Natural killer cell (primary cell): ENCODE data around the gene KANSL1. TPM values are rescaled to one million over a fixed set of nuclear protein-coding genes. Genes with fewer than 3 reads are reported as not detected.

Source experiments
- ATAC-seq, 3 donors: fragments of 150-1000 bp in 2 of 3; fragments of 200-7000 bp in 1 of 3; cut with Tn5 transposase; 1 replicate in 1 of 3; 2 replicates in 2 of 3; pipeline ENCODE4 v1.10.0; 2021; ENCODE audit warnings: mild to moderate bottlenecking in 2 of 3, moderate library complexity in 2 of 3
- DNase-seq, 2 donors: peaks; one replicate each; pipeline versions ENCODE4 v3.0.0 to v3.0.0-alpha.2; 2013 to 2021; ENCODE audit warnings: mixed read lengths in 1 of 2
- H3K27ac ChIP-seq: one replicate; pipeline ENCODE4 v1.5.1; 2013; ENCODE audit warnings: mild to moderate bottlenecking, low read length
- H3K27me3 ChIP-seq: one replicate; pipeline ENCODE4 v1.6.1; 2013; ENCODE audit warnings: low read length; ENCODE audit not compliant: control insufficient read depth, insufficient read depth
- H3K36me3 ChIP-seq: one replicate; pipeline ENCODE4 v1.6.1; 2013; ENCODE audit warnings: low read length; ENCODE audit not compliant: control insufficient read depth, insufficient read depth
- H3K4me1 ChIP-seq: one replicate; pipeline ENCODE4 v1.6.1; 2013; ENCODE audit warnings: low read length; ENCODE audit not compliant: control insufficient read depth, insufficient read depth
- H3K4me3 ChIP-seq: one replicate; pipeline ENCODE4 v1.5.1; 2013; ENCODE audit warnings: low read length
- H3K9me3 ChIP-seq: one replicate; pipeline ENCODE4 v1.6.1; 2013; ENCODE audit warnings: low read length; ENCODE audit not compliant: control insufficient read depth, insufficient read depth
- H3K27ac Mint-ChIP-seq, 2 donors: one replicate each; pipeline ENCODE4 v1.8.0; 2022; ENCODE audit warnings: mild to moderate bottlenecking in 2 of 2, mixed read lengths in 2 of 2, moderate library complexity in 1 of 2
- H3K27me3 Mint-ChIP-seq, 2 donors: one replicate each; pipeline ENCODE4 v1.8.0; 2022; ENCODE audit warnings: low read depth in 2 of 2, mixed read lengths in 2 of 2
- H3K36me3 Mint-ChIP-seq: one replicate; pipeline ENCODE4 v1.8.0; 2022; ENCODE audit warnings: mixed read lengths
- H3K4me1 Mint-ChIP-seq, 2 donors: one replicate each; pipeline ENCODE4 v1.8.0; 2022; ENCODE audit warnings: mixed read lengths in 2 of 2
- H3K4me3 Mint-ChIP-seq: one replicate; pipeline ENCODE4 v1.8.0; 2022; ENCODE audit warnings: mild to moderate bottlenecking, moderate library complexity, mixed read lengths
- H3K9me3 Mint-ChIP-seq, 2 donors: one replicate each; pipeline ENCODE4 v1.8.0; 2022; ENCODE audit warnings: mixed read lengths in 2 of 2
- WGBS: methylation state at CpG from one replicate; pipeline ENCODE4 v1.1.7; 2013; ENCODE audit warnings: missing lambda C conversion rate; ENCODE audit not compliant: insufficient coverage; 5-methylcytosine and 5-hydroxymethylcytosine counted together
- intact Hi-C: fragments of 100-400 bp; cut with micrococcal nuclease; formaldehyde crosslinking; loops from one replicate; pipeline ENCODE4 v1.14.2; 2022
- total RNA-seq, 4 donors: library from RNA; stranded (reverse); fragments of 120-200 nt in 1 of 4; gene quantifications; one replicate each; pipeline versions ENCODE4 v1.2.3 to v1.2.4, GENCODE V29; 2013 to 2022
- TF ChIP-seq, protein P1 (sequence below): fragments of 200-600 bp; IDR thresholded peaks from one replicate; pipeline ENCODE4 v1.8.0; 2022; ENCODE audit warnings: antibody characterized with exemption

KANSL1 gene
- total RNA-seq, 3 donors from 2014 or later (not counting 1 experiment from before 2014, with no cell fraction given): 202 to 240 (median 220) TPM

DNA sequence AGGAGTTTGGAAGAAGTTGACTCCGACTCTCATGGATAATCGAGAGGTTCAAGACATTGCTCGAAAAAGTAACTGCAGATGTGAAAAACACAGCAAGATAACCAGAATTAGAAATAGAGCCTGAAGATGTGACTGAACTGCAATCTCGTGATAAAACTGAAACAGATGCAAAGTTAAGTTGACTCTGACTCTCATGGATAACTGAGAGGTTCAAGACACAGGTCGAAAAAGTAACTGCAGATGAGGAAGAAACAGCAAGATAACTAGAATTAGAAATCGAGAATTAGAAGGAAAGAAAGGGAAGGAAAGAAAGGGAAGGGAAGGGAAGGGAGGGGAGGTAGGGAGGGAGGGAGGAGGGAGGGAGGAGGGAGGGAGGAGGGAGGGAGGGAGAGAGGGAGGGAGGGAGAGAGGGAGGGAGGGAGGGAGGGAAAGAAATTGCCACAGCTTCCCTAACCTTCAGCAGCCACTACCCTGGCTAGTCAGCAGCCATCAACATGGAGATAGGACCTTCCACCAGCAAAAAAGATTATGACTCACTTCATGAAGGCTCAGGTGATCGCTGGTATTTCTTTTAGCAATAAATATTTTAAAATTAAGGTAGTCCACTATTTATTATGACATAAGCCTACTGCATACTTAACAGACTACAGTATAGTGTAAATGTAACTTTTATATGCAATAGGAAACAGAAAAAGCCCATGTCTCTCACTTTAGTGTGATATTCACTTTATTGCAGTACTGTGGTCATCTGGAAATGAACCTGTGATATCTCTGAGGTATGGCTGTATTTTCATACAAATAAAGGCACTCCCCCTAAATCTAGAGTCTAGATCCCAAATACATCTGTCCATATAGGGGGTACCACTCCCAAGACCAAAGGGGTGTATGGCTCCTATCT lies 68.3 kb downstream of the KANSL1 start:
- H3K9me3 Mint-ChIP-seq: no peaks in the 10 kb centered on the region
- H3K27me3 ChIP-seq: no peaks in the 10 kb centered on the region
- H3K27ac ChIP-seq: no peak overlapping the region
- peaks cover 30% of the 10 kb centered on the region for H3K4me1 ChIP-seq
- no peak overlapping the region for H3K4me3 ChIP-seq
- WGBS: 82% methylated on average over 6 of the region's 7 CpGs
- ATAC-seq (peak; percentile 45 to 63 (median 55)), DNase-seq (no peak)
- no peaks in the 10 kb centered on the region for H3K27me3 Mint-ChIP-seq
- H3K4me3 Mint-ChIP-seq: no peak overlapping the region
- H3K36me3 Mint-ChIP-seq: no peaks in the 10 kb centered on the region
- intact Hi-C loops: loop anchor here (5.0 kb wide), 1 partner anchor 67 kb away; the partner anchor contains the start of gene KANSL1
- peaks cover 75 to 76% of the 10 kb centered on the region in 2 donors for H3K4me1 Mint-ChIP-seq
- TF ChIP-seq, protein P1, sequence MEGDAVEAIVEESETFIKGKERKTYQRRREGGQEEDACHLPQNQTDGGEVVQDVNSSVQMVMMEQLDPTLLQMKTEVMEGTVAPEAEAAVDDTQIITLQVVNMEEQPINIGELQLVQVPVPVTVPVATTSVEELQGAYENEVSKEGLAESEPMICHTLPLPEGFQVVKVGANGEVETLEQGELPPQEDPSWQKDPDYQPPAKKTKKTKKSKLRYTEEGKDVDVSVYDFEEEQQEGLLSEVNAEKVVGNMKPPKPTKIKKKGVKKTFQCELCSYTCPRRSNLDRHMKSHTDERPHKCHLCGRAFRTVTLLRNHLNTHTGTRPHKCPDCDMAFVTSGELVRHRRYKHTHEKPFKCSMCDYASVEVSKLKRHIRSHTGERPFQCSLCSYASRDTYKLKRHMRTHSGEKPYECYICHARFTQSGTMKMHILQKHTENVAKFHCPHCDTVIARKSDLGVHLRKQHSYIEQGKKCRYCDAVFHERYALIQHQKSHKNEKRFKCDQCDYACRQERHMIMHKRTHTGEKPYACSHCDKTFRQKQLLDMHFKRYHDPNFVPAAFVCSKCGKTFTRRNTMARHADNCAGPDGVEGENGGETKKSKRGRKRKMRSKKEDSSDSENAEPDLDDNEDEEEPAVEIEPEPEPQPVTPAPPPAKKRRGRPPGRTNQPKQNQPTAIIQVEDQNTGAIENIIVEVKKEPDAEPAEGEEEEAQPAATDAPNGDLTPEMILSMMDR: no peak
- no peaks in the 10 kb centered on the region for H3K9me3 ChIP-seq
- peak overlapping the region; percentile 49 to 85 for H3K27ac Mint-ChIP-seq
- H3K36me3 ChIP-seq: peaks cover 4% of the 10 kb centered on the region

DNA sequence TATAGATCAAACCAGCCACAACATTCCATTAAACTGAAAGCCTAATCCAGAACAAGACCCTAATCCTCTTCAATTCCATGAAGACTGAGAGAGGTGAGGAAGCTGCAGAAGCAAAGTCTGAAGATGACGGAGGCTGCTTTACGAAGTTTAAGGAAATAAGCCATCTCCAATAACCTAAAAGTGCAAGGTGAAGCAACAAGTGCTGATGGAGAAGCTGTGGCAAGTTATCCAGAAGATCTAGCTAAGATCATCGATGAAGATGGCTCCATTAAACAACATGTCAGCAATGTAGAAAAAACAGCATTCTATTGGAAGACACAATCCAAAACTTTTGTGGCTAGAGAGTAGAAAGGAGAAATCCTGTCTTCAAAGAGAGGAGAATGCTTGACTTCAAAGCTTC lies 69.6 kb downstream of the KANSL1 start:
- no peaks in the 10 kb centered on the region for H3K27me3 Mint-ChIP-seq
- intact Hi-C loops: loop anchor here (5.0 kb wide), 1 partner anchor 69 kb away; the partner anchor contains the start of gene KANSL1
- TF ChIP-seq, protein P1: no peak
- H3K4me3 ChIP-seq: no peak overlapping the region
- H3K36me3 ChIP-seq: peaks cover 4% of the 10 kb centered on the region
- H3K9me3 Mint-ChIP-seq: no peaks in the 10 kb centered on the region
- H3K27ac ChIP-seq: no peak overlapping the region
- no peaks in the 10 kb centered on the region for H3K36me3 Mint-ChIP-seq
- H3K4me1 ChIP-seq: peaks cover 23% of the 10 kb centered on the region
- 100% methylated on average over 1 of the region's 3 CpGs for WGBS
- peak overlapping the region in 1 of 2 donors; percentile 49 for H3K27ac Mint-ChIP-seq
- no peaks in the 10 kb centered on the region for H3K27me3 ChIP-seq
- ATAC-seq (no peak), DNase-seq (no peak)
- H3K9me3 ChIP-seq: no peaks in the 10 kb centered on the region
- no peak overlapping the region for H3K4me3 Mint-ChIP-seq
- H3K4me1 Mint-ChIP-seq: peaks cover 74 to 79% of the 10 kb centered on the region in 2 donors

DNA sequence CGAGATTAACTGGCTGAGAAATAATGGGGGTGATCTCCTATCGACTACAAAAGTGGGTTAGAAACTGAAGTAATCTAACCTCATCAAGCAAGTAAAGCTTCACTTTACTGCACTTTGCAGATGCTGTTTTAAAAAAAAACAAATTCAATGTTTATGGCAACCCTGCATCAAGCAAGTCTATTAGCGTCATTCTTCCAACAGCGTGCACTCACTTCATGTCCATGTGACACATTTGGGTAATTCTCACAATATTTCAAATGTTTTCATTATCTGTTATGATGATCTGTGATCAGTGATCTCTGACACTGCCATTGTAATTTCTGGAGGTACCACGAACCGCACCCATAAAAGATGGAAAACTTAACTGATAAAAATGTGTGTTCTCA lies 70.8 kb downstream of the KANSL1 start:
- Mint-ChIP-seq H3K27me3 (no peaks in the 10 kb centered on the region), H3K4me1 (peaks cover 69 to 77% of the 10 kb centered on the region in 2 donors), H3K4me3 (peak overlapping the region; percentile 10), H3K27ac (peak overlapping the region; percentile 60 to 83), H3K9me3 (no peaks in the 10 kb centered on the region), H3K36me3 (no peaks in the 10 kb centered on the region)
- WGBS: 90% methylated on average over 4 of the region's 6 CpGs
- Histone ChIP-seq H3K36me3 (peaks cover 4% of the 10 kb centered on the region), H3K27ac (no peak overlapping the region), H3K4me1 (peaks cover 19% of the 10 kb centered on the region), H3K27me3 (no peaks in the 10 kb centered on the region), H3K4me3 (no peak overlapping the region), H3K9me3 (no peaks in the 10 kb centered on the region)
- intact Hi-C loops: loop anchor here (5.0 kb wide), 1 partner anchor 70 kb away; the partner anchor contains the start of gene KANSL1
- peak in 1 of 2 donors; percentile 50 for DNase-seq
- TF ChIP-seq, protein P1: no peak
- ATAC-seq: peak in 1 of 3 donors; percentile 8
